ENCODE results near the gene GBA2. TPM values are rescaled to one million over a fixed set of nuclear protein-coding genes. Genes with fewer than 3 reads are reported as not detected.
A peak's percentile ranks its signal among the peaks of the same experiment; 100 is the strongest.

GBA2 gene
- total RNA-seq, 1 donor from 2014 or later, result 52.1 TPM

DNA sequence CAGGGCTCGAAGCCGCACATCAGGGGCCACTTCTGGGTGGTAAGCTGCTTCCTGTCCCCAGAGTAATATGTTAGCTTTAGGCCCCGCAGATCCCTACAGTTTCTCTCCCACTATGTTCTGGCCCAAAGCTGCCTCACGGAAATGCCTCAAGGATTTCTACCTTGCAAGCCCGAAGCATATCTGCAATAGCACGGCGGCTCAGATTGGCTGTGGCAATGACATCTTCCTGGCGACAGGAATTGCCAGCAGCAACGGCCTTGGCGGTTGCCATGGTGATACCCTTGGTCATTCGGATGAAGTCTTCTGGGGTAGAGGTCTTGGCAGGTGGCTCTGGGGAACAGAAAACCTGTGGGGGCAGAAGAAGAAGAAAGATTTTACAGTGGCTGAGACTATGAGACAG, 49.0 kb downstream of the GBA2 start:
- Mint-ChIP-seq H3K9me3 (ENCODE audit: low read depth) (no peaks in the 10 kb centered on the region), H3K27me3 (ENCODE audit: low read depth) (no peaks in the 10 kb centered on the region), H3K4me1 (ENCODE audit: low read depth) (peaks cover 27% of the 10 kb centered on the region), H3K27ac (ENCODE audit: unreplicated experiment) (no peak overlapping the region), H3K36me3 (ENCODE audit: low read depth) (peaks cover 44% of the 10 kb centered on the region), H3K4me3 (ENCODE audit: unreplicated experiment) (no peak overlapping the region)
- TF ChIP-seq, protein P1, sequence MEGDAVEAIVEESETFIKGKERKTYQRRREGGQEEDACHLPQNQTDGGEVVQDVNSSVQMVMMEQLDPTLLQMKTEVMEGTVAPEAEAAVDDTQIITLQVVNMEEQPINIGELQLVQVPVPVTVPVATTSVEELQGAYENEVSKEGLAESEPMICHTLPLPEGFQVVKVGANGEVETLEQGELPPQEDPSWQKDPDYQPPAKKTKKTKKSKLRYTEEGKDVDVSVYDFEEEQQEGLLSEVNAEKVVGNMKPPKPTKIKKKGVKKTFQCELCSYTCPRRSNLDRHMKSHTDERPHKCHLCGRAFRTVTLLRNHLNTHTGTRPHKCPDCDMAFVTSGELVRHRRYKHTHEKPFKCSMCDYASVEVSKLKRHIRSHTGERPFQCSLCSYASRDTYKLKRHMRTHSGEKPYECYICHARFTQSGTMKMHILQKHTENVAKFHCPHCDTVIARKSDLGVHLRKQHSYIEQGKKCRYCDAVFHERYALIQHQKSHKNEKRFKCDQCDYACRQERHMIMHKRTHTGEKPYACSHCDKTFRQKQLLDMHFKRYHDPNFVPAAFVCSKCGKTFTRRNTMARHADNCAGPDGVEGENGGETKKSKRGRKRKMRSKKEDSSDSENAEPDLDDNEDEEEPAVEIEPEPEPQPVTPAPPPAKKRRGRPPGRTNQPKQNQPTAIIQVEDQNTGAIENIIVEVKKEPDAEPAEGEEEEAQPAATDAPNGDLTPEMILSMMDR (IDR thresholded peaks at IDR 0.05), result no peak
- no peak for DNase-seq (ENCODE audit: low spot score)

DNA sequence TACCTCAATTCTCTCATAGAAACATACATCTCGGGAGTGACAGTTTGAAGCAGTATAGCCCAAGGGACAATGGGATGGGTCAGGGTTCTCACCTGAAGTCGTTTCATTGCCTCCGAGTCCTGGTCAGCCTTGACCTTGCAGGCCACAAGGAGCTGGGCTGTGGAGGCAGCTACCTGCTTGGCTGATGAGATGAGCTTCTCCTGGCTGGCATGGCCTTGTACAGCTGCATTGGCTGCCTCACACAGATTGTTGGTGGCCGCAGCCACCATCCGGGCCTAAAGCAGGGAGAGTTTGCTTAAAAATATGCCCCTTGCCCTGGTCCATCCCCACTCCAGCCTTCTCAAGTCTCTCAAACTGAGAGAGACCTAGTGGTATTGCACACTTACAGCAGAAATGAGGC, 50.8 kb downstream of the GBA2 start:
- H3K4me1 Mint-ChIP-seq (ENCODE audit: low read depth), result peaks cover 31% of the 10 kb centered on the region
- DNase-seq (ENCODE audit: low spot score), result no peak
- no peaks in the 10 kb centered on the region for H3K9me3 Mint-ChIP-seq (ENCODE audit: low read depth)
- TF ChIP-seq, protein P1 (IDR thresholded peaks at IDR 0.05), result no peak
- H3K36me3 Mint-ChIP-seq (ENCODE audit: low read depth), result peaks cover 26% of the 10 kb centered on the region
- peak overlapping the region; percentile 62 for H3K27ac Mint-ChIP-seq (ENCODE audit: unreplicated experiment)
- no peaks in the 10 kb centered on the region for H3K27me3 Mint-ChIP-seq (ENCODE audit: low read depth)
- H3K4me3 Mint-ChIP-seq (ENCODE audit: unreplicated experiment), result no peak overlapping the region

DNA sequence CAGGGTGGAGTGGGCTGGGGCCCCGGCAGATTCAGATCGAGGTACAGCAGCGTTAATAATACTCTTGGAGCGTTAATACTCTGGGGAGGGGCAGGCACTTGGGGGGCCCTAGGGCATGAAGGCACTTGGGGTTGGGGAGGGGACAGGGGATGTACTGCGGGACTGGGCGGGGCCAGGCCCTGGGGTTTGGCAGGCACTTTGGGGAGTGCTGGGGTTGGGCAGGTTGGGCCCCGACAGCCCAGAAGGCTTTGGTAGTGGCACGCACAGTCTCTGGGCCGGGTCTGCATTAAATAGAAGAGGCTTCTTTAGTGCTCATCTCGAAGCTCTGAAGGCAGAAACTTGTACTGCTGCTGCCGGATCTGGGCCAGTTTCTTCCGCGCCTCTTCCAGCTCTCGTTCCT, 51.5 kb downstream of the GBA2 start:
- TF ChIP-seq, protein P1 (IDR thresholded peaks at IDR 0.05), result no peak
- H3K27ac Mint-ChIP-seq (ENCODE audit: unreplicated experiment), result peak overlapping the region; percentile 86
- H3K4me1 Mint-ChIP-seq (ENCODE audit: low read depth), result peaks cover 31% of the 10 kb centered on the region
- no peak overlapping the region for H3K4me3 Mint-ChIP-seq (ENCODE audit: unreplicated experiment)
- no peaks in the 10 kb centered on the region for H3K27me3 Mint-ChIP-seq (ENCODE audit: low read depth)
- DNase-seq (ENCODE audit: low spot score), result no peak
- peaks cover 19% of the 10 kb centered on the region for H3K36me3 Mint-ChIP-seq (ENCODE audit: low read depth)
- no peaks in the 10 kb centered on the region for H3K9me3 Mint-ChIP-seq (ENCODE audit: low read depth)

DNA sequence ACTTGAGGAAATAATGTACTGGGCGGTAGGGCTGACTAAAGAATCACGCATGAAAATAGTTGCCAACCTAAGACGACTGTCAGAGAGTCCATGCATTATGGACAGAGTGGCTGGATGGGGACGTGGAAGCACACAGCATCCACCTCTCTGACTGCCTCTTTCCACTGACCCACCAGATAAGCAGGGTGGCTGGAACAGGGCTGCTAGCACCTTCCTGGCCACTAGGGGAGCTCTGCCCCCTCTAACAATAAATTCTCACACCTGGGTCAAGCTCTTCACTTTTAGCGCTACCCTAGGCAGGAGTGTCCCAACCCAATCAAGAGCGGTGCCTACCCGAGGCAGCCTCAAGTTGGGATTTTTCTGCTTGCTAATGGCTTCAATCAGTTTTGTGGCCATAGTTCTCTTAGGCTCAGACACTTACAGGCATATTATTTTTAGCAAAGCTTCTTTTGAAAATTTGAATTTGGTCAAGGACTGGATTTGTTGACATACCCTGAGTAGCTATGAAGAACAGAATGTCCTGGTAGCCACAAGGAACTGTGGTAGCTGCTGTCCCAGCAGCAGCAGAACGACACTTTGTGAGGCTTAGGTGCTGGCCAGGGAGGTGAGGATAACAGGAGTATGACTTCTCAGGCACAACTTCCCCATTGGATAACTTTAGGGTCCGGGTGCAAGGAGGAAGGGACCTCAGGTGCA, 52.4 kb downstream of the GBA2 start:
- TF ChIP-seq, protein P1 (IDR thresholded peaks at IDR 0.05), result peak; percentile 90
- Mint-ChIP-seq H3K4me3 (ENCODE audit: unreplicated experiment) (no peak overlapping the region), H3K27me3 (ENCODE audit: low read depth) (no peaks in the 10 kb centered on the region), H3K9me3 (ENCODE audit: low read depth) (no peaks in the 10 kb centered on the region), H3K27ac (ENCODE audit: unreplicated experiment) (peak overlapping the region; percentile 86), H3K36me3 (ENCODE audit: low read depth) (peaks cover 19% of the 10 kb centered on the region), H3K4me1 (ENCODE audit: low read depth) (peaks cover 36% of the 10 kb centered on the region)
- no peak for DNase-seq (ENCODE audit: low spot score)

DNA sequence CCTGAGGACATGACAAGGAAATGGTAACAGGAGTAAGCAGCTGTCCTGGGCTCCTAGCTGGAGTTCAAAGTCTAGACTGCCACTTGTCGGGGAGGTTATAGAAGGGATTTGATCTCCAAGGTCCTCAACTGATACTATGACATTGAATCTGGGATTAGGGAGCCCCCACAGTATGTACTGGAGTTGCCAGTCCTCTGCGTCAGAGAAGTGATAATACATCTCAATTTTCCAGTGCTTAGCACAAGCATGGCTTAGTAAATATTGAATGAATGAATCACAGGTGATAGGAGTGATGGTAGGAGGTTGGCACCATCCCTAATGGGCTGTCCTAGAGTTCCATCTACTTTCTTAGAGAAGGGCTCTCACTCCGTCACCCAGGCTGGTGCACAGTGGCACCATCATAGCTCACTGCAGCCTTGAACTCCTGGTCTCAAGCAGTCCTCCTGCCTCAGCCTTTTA, 53.1 kb downstream of the GBA2 start:
- Mint-ChIP-seq H3K27me3 (ENCODE audit: low read depth) (no peaks in the 10 kb centered on the region), H3K4me3 (ENCODE audit: unreplicated experiment) (no peak overlapping the region), H3K9me3 (ENCODE audit: low read depth) (no peaks in the 10 kb centered on the region), H3K27ac (ENCODE audit: unreplicated experiment) (peak overlapping the region; percentile 86), H3K4me1 (ENCODE audit: low read depth) (peaks cover 43% of the 10 kb centered on the region), H3K36me3 (ENCODE audit: low read depth) (peaks cover 19% of the 10 kb centered on the region)
- no peak for DNase-seq (ENCODE audit: low spot score)
- TF ChIP-seq, protein P1 (IDR thresholded peaks at IDR 0.05), result no peak

Data from chondrocyte (in vitro differentiated cells).